ENCODE data around the gene MARCOL.

The MARCOL gene

GRCh38 chr5:148205865-148206264 is 32.5 kb upstream of the MARCOL start:
- TF ChIP-seq, protein P1, sequence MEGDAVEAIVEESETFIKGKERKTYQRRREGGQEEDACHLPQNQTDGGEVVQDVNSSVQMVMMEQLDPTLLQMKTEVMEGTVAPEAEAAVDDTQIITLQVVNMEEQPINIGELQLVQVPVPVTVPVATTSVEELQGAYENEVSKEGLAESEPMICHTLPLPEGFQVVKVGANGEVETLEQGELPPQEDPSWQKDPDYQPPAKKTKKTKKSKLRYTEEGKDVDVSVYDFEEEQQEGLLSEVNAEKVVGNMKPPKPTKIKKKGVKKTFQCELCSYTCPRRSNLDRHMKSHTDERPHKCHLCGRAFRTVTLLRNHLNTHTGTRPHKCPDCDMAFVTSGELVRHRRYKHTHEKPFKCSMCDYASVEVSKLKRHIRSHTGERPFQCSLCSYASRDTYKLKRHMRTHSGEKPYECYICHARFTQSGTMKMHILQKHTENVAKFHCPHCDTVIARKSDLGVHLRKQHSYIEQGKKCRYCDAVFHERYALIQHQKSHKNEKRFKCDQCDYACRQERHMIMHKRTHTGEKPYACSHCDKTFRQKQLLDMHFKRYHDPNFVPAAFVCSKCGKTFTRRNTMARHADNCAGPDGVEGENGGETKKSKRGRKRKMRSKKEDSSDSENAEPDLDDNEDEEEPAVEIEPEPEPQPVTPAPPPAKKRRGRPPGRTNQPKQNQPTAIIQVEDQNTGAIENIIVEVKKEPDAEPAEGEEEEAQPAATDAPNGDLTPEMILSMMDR (IDR thresholded peaks at IDR 0.05; ENCODE audit: extremely low read depth, insufficient read depth, missing control alignments) = no peak
- in situ Hi-C loops (cut with MboI; ENCODE audit: low pct_unique_long_range_greater_than_20kb, low sequenced_read_pairs, unreplicated experiment) = no loop called here

GRCh38 chr5:148206620-148207019 is 31.7 kb upstream of the MARCOL start:
- in situ Hi-C loops (cut with MboI; ENCODE audit: low pct_unique_long_range_greater_than_20kb, low sequenced_read_pairs, unreplicated experiment) = no loop called here
- no peak for DNase-seq (ENCODE audit: low spot score)

More at GRCh38 chr5:148205865-148206264, 32.5 kb upstream of the MARCOL start:
- no peak for DNase-seq (ENCODE audit: low spot score)

DNA sequence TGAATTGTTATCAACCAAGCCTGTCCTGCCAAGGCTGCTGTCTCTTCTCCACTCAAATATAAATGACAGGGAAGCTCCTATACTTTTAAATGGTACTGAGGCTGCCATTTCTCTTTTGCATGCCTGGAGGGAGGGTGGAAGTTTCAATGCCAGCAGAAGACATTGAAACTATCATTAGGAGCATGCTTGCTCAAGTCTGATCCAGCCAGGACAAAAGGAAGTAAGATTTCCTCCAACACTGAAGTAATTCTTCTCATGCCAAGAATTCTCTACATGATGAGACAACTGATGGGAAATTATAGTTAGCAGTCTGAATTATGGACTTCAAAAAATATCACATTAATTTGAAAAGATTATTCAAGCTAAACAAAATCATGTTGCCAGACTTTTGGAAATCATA is 30.1 kb upstream of the MARCOL start:
- in situ Hi-C loops (cut with MboI; ENCODE audit: low pct_unique_long_range_greater_than_20kb, low sequenced_read_pairs, unreplicated experiment) = no loop called here
- no peak for DNase-seq (ENCODE audit: low spot score)
- TF ChIP-seq, protein P1 (IDR thresholded peaks at IDR 0.05; ENCODE audit: extremely low read depth, insufficient read depth, missing control alignments) = no peak

More at GRCh38 chr5:148206620-148207019, 31.7 kb upstream of the MARCOL start:
- TF ChIP-seq, protein P1 (IDR thresholded peaks at IDR 0.05; ENCODE audit: extremely low read depth, insufficient read depth, missing control alignments) = no peak

GRCh38 chr5:148209151-148209770 is 29.1 kb upstream of the MARCOL start:
- TF ChIP-seq, protein P1 (IDR thresholded peaks at IDR 0.05; ENCODE audit: extremely low read depth, insufficient read depth, missing control alignments) = no peak
- in situ Hi-C loops (cut with MboI; ENCODE audit: low pct_unique_long_range_greater_than_20kb, low sequenced_read_pairs, unreplicated experiment) = no loop called here
- DNase-seq (ENCODE audit: low spot score) = no peak

DNA sequence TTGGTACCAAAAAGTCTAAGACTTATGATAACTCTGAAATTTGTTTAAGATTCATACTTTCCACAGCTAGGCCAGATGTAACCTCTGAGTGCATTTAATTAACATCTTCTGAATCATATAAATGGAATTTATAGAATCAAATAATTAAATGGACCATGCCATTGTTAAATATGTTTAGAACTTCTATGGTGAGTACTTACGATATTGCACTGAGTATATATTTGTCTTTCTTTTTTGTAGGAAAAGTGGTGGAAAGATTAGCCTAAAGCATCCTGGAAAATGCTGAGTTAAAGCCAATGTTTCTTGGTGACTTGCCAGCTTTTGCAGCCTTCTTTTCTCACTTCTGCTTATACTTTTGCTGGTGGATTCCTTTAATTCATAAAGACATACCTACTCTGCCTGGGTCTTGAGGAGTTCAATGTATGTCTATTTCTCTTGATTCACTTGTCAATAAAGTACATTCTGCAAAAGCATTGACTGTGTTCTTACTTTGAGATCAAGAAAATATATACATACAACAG is 23.6 kb upstream of the MARCOL start:
- TF ChIP-seq, protein P1 (IDR thresholded peaks at IDR 0.05; ENCODE audit: extremely low read depth, insufficient read depth, missing control alignments) = no peak
- in situ Hi-C loops (cut with MboI; ENCODE audit: low pct_unique_long_range_greater_than_20kb, low sequenced_read_pairs, unreplicated experiment) = no loop called here
- DNase-seq (ENCODE audit: low spot score) = no peak

DNA sequence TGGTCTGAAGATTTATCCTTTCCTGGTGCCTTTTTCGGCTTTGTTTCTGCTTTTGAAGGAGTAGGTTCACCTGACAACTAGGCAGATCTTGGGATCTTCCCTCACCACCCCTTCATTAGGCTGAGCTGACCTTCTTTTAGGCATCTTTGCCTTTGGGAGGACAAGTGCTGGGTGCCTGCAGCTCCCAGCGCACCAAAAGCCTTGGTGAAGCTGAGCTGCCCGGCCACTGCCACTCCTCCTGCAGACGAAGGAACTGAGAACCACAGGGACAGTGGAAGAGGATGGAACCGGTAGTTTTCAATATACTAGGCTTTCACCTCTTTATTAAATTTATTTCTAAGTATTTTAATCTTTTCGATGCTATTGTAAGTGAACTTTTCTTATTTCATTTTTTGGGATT is 16.8 kb upstream of the MARCOL start:
- no peak for DNase-seq (ENCODE audit: low spot score)
- TF ChIP-seq, protein P1 (IDR thresholded peaks at IDR 0.05; ENCODE audit: extremely low read depth, insufficient read depth, missing control alignments) = no peak
- in situ Hi-C loops (cut with MboI; ENCODE audit: low pct_unique_long_range_greater_than_20kb, low sequenced_read_pairs, unreplicated experiment) = no loop called here

All from GM13977 (cell line).